HFFc6 (cell line): ENCODE results near the gene PTPRN2. TPM values are rescaled to one million over a fixed set of nuclear protein-coding genes. Genes with fewer than 3 reads are reported as not detected.

ENCODE experiments used
- DNase-seq: peaks from one replicate; pipeline ENCODE4 v3.0.0-alpha.2; 2018
- H3K27ac Mint-ChIP-seq: 2 replicates; pipeline ENCODE4 v1.8.0; 2020; ENCODE audit warnings: mild to moderate bottlenecking, mixed read lengths
- H3K27me3 Mint-ChIP-seq: 2 replicates; pipeline ENCODE4 v1.8.0; 2021; ENCODE audit warnings: mild to moderate bottlenecking, moderate library complexity, mixed read lengths; ENCODE audit not compliant: insufficient read depth
- H3K36me3 Mint-ChIP-seq: 2 replicates; pipeline ENCODE4 v1.8.0; 2021; ENCODE audit warnings: low read depth, mixed read lengths
- H3K4me1 Mint-ChIP-seq: 2 replicates; pipeline ENCODE4 v1.8.0; 2020; ENCODE audit warnings: low read depth, mixed read lengths
- H3K4me3 Mint-ChIP-seq: 2 replicates; pipeline ENCODE4 v1.8.0; 2020; ENCODE audit warnings: mild to moderate bottlenecking, moderate library complexity, mixed read lengths
- H3K9me3 Mint-ChIP-seq: 2 replicates; pipeline ENCODE4 v1.8.0; 2020; ENCODE audit warnings: mild to moderate bottlenecking, mixed read lengths
- total RNA-seq, 6 experiments: library from RNA; stranded (reverse); fragmentation: NEBNext Ultra II Directional; extraction: Animal tissue kit (Norgen Biotek cat#: 25700); gene quantifications; 2 replicates in 1 of 6; 3 replicates in 5 of 6; pipeline ENCODE4 v1.2.3, GENCODE V29; 2021
- TF ChIP-seq, protein P1 (sequence below): fragments of 200-600 bp; sonication (generic); IDR thresholded peaks from 2 replicates; pipeline ENCODE4 v1.5.0; 2021; ENCODE audit warnings: antibody characterized with exemption, mild to moderate bottlenecking

The PTPRN2 gene
- total RNA-seq, 6 experiments from 2014 or later, result 0.05 to 0.27 (median 0.23) TPM

DNA sequence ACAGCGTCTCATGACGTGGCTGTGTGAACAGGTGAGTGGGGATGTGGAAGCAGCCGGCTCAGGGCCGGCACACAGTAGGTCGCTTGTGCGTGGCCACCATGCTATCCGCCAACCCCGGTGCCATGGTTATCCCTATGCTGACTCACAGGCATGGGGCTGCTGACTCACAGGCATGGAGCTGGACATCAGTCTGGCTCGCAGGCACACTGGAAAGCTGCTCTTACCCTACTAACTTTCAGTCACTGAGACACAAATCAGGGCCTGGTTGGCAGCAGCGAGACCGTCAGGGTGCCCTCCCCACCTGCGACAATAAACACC is 341.9 kb downstream of the PTPRN2 start:
- DNase-seq, result no peak
- H3K27ac Mint-ChIP-seq, result no peak overlapping the region
- H3K27me3 Mint-ChIP-seq, result no peaks in the 10 kb centered on the region; the same call in none of the 2 replicates
- H3K4me1 Mint-ChIP-seq, result no peaks in the 10 kb centered on the region
- TF ChIP-seq, protein P1, sequence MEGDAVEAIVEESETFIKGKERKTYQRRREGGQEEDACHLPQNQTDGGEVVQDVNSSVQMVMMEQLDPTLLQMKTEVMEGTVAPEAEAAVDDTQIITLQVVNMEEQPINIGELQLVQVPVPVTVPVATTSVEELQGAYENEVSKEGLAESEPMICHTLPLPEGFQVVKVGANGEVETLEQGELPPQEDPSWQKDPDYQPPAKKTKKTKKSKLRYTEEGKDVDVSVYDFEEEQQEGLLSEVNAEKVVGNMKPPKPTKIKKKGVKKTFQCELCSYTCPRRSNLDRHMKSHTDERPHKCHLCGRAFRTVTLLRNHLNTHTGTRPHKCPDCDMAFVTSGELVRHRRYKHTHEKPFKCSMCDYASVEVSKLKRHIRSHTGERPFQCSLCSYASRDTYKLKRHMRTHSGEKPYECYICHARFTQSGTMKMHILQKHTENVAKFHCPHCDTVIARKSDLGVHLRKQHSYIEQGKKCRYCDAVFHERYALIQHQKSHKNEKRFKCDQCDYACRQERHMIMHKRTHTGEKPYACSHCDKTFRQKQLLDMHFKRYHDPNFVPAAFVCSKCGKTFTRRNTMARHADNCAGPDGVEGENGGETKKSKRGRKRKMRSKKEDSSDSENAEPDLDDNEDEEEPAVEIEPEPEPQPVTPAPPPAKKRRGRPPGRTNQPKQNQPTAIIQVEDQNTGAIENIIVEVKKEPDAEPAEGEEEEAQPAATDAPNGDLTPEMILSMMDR, result no peak
- no peak overlapping the region for H3K4me3 Mint-ChIP-seq
- H3K36me3 Mint-ChIP-seq, result peaks cover 4% of the 10 kb centered on the region; the same call in 1 of the 2 replicates
- H3K9me3 Mint-ChIP-seq, result peaks cover 28% of the 10 kb centered on the region

DNA sequence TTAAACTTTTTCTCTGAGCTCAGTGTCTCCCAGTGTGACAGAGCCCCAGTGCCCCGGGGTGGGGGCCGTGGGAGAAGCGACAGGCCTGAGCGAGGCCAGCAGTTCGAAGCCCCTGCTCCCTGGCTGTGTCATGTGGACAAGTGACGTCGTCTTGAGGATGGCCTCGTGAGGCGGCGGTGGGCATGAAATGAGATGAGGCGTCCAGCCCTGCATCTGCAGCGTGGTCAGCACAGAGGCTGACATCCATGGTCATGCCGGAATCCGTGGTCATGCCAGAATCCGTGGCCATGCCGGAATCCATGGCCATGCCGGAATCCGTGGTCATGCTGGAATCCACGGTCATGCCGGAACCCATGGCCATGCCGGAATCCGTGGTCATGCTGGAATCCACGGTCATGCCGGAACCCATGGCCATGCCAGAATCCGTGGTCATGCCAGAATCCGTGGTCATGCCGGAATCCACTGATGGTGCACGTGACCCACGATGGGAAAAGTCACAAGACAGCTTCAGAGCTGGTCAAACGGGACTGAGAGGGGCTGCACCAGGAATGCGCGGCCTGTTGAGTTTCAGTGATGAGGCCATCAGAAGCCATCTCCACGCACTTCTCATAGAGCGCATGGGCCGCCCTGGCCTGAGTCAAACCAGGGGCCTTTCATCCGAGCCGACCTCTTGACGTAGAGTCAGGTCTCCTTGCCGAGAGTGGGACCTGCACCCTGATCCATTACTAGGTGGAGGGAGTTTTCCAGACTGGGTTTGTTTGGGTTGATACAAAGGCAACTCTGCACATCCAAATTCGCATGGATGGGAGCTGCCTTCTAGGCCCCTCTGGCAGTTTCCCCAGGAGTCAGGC is 342.5 kb downstream of the PTPRN2 start:
- H3K4me1 Mint-ChIP-seq, result no peaks in the 10 kb centered on the region
- H3K9me3 Mint-ChIP-seq, result peaks cover 28% of the 10 kb centered on the region
- TF ChIP-seq, protein P1, result no peak
- H3K4me3 Mint-ChIP-seq, result no peak overlapping the region
- DNase-seq, result no peak
- H3K36me3 Mint-ChIP-seq, result peaks cover 4% of the 10 kb centered on the region
- H3K27me3 Mint-ChIP-seq, result no peaks in the 10 kb centered on the region; the same call in none of the 2 replicates
- no peak overlapping the region for H3K27ac Mint-ChIP-seq

DNA sequence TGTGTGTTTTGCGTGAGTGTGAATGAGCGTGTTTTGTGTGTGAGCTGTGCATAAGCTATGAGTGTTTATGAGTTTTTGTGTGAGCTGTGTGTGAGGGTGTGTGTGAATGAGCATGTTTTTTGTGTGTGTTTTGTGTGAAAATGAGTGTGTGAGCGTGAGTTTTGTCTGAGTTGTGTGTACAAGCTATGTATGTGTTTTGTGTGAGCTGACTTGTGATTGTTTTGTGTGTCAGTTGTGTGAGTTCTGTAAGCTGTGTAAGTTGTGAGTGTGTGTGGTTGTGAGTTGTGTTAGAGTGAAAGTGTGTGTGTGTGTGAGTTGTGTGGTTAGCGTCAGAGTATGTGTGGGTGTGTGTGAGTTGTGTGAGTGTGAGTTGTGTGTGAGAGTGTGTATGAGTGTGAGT is 343.2 kb downstream of the PTPRN2 start:
- Mint-ChIP-seq H3K36me3 (peaks cover 11% of the 10 kb centered on the region), H3K4me1 (no peaks in the 10 kb centered on the region), H3K27me3 (no peaks in the 10 kb centered on the region; the same call in none of the 2 replicates), H3K27ac (no peak overlapping the region), H3K9me3 (peaks cover 35% of the 10 kb centered on the region), H3K4me3 (no peak overlapping the region)
- TF ChIP-seq, protein P1, result no peak
- DNase-seq, result no peak

DNA sequence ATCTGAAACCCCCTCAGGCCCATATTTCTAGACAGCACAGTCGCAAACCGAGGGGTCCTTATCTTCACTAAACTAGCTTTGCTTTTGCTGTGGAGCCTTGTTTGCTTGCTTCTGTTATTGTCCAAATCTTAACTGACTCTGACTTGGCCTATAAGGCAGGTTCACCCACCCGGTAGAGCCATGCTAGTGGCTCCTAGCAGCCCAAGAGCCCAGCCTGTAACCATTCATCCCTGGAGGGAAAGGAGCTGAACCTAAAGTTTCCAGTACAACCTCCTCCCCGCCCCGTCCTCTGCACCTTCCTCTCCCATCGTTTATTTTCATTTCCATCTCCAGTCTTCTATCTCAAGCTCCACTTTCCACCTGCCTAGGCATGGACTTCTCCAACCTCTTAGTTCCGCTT is 345.7 kb downstream of the PTPRN2 start:
- Mint-ChIP-seq H3K27ac (no peak overlapping the region), H3K4me1 (no peaks in the 10 kb centered on the region), H3K9me3 (peaks cover 51% of the 10 kb centered on the region), H3K27me3 (no peaks in the 10 kb centered on the region; the same call in none of the 2 replicates), H3K4me3 (no peak overlapping the region), H3K36me3 (peaks cover 12% of the 10 kb centered on the region)
- TF ChIP-seq, protein P1, result no peak
- DNase-seq, result no peak

DNA sequence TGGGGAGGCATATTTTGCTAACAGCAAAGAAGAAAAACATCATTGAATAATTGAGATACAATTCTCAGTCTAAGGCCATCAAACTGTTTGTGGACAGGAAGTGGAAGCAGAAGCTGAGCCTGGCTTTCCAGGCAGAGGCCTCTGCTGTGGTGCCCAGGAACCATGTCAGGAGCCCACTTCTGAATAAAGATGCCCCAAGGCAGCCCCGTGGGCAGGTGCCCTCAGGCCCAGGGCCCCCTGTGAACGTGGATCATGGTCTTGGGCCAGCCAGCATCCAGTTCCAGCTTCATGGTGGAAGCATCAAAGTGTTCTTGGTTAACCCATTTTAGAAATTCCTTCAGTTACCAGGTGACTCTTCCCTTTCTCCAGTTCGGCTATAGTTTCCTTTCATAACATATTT is 346.8 kb downstream of the PTPRN2 start:
- H3K4me1 Mint-ChIP-seq, result no peaks in the 10 kb centered on the region
- H3K36me3 Mint-ChIP-seq, result peaks cover 8% of the 10 kb centered on the region; the same call in 1 of the 2 replicates
- no peak overlapping the region for H3K4me3 Mint-ChIP-seq
- H3K27ac Mint-ChIP-seq, result no peak overlapping the region
- no peak for DNase-seq
- H3K9me3 Mint-ChIP-seq, result peaks cover 41% of the 10 kb centered on the region
- TF ChIP-seq, protein P1, result no peak
- no peaks in the 10 kb centered on the region; the same call in none of the 2 replicates for H3K27me3 Mint-ChIP-seq
